ENCODE data around the gene ELF2.
"Not testable (repeated sequence)": the region's sequence is repeated elsewhere in the genome, so short reads cannot be mapped to it uniquely, and the experiment has no call there.

ELF2 gene

DNA sequence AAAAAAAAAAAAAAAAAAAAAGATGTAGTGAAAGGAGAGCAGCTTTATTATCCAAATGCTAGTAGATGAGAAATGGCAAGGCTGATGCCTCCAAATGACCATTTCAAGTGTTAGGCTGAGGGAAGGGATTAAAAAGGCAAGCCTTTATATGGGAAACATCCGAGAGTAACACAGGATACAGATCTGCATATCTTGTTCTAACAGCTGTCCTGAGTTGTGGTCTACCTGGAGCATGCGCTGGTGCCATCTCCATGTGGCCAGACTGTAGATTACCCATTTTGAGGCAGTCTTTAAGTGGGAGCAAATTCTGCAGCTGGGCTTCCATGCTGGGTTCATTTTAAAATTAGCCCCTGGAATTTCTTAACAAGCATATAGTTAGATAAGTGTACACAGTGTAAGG lies 26.0 kb upstream of the ELF2 start:
- DNase-seq (ENCODE audit: low read depth): no peak
- H3K4me3 ChIP-seq (ENCODE audit: low read depth, low read length): no peak overlapping the region
- no peak for TF ChIP-seq CTCF (IDR thresholded peaks at IDR 0.05; ENCODE audit: low read depth, low read length)
- TF ChIP-seq, protein P1, sequence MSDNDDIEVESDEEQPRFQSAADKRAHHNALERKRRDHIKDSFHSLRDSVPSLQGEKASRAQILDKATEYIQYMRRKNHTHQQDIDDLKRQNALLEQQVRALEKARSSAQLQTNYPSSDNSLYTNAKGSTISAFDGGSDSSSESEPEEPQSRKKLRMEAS (IDR thresholded peaks at IDR 0.05; ENCODE audit: low read depth, low read length): no peak
- no peak for TF ChIP-seq POLR2A (IDR thresholded peaks at IDR 0.05; ENCODE audit: extremely low read depth, insufficient read length)
- no peak for TF ChIP-seq MYC (IDR thresholded peaks at IDR 0.05; ENCODE audit: low read depth, low read length)

- no peak for DNase-seq (ENCODE audit: low read depth)
- no peak overlapping the region for H3K4me3 ChIP-seq (ENCODE audit: low read depth, low read length)
- TF ChIP-seq MYC (IDR thresholded peaks at IDR 0.05; ENCODE audit: low read depth, low read length) (no peak), POLR2A (IDR thresholded peaks at IDR 0.05; ENCODE audit: extremely low read depth, insufficient read length) (no peak), CTCF (IDR thresholded peaks at IDR 0.05; ENCODE audit: low read depth, low read length) (no peak)
- TF ChIP-seq, protein P1 (IDR thresholded peaks at IDR 0.05; ENCODE audit: low read depth, low read length): no peak
Measured at GRCh38 chr4:139200506-139200905, 23.5 kb upstream of the ELF2 start.

- H3K4me3 ChIP-seq (ENCODE audit: low read depth, low read length): no peak overlapping the region
- DNase-seq (ENCODE audit: low read depth): no peak
- TF ChIP-seq CTCF (IDR thresholded peaks at IDR 0.05; ENCODE audit: low read depth, low read length): no peak
- TF ChIP-seq POLR2A (IDR thresholded peaks at IDR 0.05; ENCODE audit: extremely low read depth, insufficient read length): no peak
- TF ChIP-seq, protein P1 (IDR thresholded peaks at IDR 0.05; ENCODE audit: low read depth, low read length): no peak
- TF ChIP-seq MYC (IDR thresholded peaks at IDR 0.05; ENCODE audit: low read depth, low read length): no peak
Measured at GRCh38 chr4:139200102-139200501, 23.1 kb upstream of the ELF2 start.

DNA sequence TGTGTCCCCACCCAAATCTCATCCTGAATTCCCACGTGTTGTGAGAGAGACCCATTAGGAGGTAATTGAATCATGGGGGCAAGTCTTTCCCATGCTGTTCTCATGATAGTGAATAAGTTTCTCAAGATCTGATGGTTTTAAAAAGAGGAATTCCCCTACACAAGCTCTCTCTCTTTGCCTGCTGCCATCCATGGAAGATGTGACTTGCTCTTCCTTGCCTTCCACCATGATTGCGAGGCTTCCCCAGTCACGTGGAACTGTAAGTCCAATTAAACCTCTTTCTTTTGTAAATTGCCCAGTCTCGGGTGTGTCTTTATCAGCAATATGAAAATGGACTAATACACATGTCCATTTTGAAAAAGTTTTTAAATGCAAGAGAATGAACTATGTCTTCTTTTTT lies 20.2 kb upstream of the ELF2 start:
- H3K4me3 ChIP-seq (ENCODE audit: low read depth, low read length): not testable (repeated sequence)

GRCh38 chr4:139196462-139196861 lies 19.4 kb upstream of the ELF2 start:
- DNase-seq (ENCODE audit: low read depth): no peak
- TF ChIP-seq POLR2A (IDR thresholded peaks at IDR 0.05; ENCODE audit: extremely low read depth, insufficient read length) (no peak), CTCF (IDR thresholded peaks at IDR 0.05; ENCODE audit: low read depth, low read length) (no peak), MYC (IDR thresholded peaks at IDR 0.05; ENCODE audit: low read depth, low read length) (no peak)
- TF ChIP-seq, protein P1 (IDR thresholded peaks at IDR 0.05; ENCODE audit: low read depth, low read length): no peak
- no peak overlapping the region for H3K4me3 ChIP-seq (ENCODE audit: low read depth, low read length)

More for the DNA sequence above, 20.2 kb upstream of the ELF2 start:
- DNase-seq (ENCODE audit: low read depth): not testable (repeated sequence)

DNA sequence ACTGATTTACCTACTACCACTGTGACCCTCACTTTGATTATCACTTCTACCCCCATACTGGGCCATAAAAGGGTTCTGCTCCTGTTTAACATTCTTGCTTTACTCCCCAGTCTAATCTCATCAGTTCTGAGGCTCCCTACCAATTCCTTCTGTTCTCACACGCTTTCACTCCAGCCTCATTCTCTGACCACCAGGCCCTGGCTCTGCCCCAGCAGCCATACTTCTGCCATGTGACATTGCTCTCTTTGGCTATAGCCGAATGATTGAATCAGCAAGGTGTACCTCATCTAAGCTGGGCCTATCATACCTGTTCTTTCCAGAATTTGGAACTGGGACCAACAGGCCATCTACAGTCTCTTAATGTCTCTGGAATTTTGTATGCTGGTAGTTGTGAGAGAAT lies 14.4 kb upstream of the ELF2 start:
- DNase-seq (ENCODE audit: low read depth): no peak
- no peak for TF ChIP-seq POLR2A (IDR thresholded peaks at IDR 0.05; ENCODE audit: extremely low read depth, insufficient read length)
- TF ChIP-seq, protein P1 (IDR thresholded peaks at IDR 0.05; ENCODE audit: low read depth, low read length): no peak
- TF ChIP-seq CTCF (IDR thresholded peaks at IDR 0.05; ENCODE audit: low read depth, low read length): no peak
- TF ChIP-seq MYC (IDR thresholded peaks at IDR 0.05; ENCODE audit: low read depth, low read length): no peak
- H3K4me3 ChIP-seq (ENCODE audit: low read depth, low read length): no peak overlapping the region
